ENCODE results near the gene UBE2E2. TPM values are rescaled to one million over a fixed set of nuclear protein-coding genes. Genes with fewer than 3 reads are reported as not detected.

Gene UBE2E2
- total RNA-seq, 2 donors from 2014 or later = 1.2 to 7.6 TPM

DNA sequence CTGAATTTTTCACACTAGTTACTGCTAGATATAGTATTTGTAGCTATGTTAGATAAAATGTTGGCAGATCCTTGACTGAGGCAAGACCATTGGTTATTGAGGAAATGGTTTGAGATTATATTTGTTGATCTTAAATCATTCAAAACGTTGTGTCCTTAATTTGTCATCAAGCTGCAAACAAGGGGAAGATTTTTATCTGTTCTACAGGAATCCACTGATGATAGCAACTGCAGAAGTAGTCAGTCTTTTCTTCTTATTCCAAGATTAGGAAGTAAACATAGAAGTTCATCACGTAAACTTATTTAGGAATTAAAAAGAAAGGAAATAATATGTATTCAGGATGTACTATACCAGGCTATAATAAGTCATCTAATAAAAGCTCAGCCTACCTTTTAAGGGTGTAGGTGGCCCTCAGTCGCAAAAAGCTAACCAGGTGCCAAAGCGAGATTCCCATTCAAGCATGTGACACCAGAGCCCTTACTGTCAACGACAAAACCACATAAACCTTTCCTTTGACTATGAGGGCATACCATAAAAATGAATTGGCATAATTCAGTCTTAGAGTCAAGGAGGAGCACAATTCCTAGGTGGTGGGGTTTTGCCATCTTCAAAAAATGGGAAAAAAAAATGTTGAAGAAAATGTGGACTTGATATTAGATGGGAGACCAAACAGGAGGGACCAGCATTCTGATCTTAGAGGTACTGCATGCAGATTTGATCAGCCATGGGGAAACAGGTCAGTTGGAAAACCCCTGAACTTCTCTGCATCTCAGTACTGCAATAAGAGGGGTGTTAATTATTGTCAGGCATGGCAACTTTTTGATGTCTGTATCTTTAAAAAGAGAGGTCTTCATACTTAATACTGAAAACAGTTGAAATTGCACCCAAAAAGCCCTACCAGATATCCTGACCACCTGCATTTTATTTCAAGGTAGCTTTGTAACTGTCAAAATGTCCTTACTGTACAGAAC lies 390.1 kb downstream of the UBE2E2 start:
- no peaks in the 10 kb centered on the region for H3K27me3 ChIP-seq
- no peaks in the 10 kb centered on the region for H3K4me1 ChIP-seq
- no peak overlapping the region for H3K9ac ChIP-seq (ENCODE audit: low read depth in 2 of 2, low read length in 2 of 2)
- TF ChIP-seq, protein P1, sequence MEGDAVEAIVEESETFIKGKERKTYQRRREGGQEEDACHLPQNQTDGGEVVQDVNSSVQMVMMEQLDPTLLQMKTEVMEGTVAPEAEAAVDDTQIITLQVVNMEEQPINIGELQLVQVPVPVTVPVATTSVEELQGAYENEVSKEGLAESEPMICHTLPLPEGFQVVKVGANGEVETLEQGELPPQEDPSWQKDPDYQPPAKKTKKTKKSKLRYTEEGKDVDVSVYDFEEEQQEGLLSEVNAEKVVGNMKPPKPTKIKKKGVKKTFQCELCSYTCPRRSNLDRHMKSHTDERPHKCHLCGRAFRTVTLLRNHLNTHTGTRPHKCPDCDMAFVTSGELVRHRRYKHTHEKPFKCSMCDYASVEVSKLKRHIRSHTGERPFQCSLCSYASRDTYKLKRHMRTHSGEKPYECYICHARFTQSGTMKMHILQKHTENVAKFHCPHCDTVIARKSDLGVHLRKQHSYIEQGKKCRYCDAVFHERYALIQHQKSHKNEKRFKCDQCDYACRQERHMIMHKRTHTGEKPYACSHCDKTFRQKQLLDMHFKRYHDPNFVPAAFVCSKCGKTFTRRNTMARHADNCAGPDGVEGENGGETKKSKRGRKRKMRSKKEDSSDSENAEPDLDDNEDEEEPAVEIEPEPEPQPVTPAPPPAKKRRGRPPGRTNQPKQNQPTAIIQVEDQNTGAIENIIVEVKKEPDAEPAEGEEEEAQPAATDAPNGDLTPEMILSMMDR (IDR thresholded peaks at IDR 0.05) = no peak
- H3K27ac ChIP-seq = no peak overlapping the region
- DNase-seq = no peak
- no peaks in the 10 kb centered on the region for H3K36me3 ChIP-seq
- intact Hi-C loops (cut with DNase I) = no loop called here
- H3K4me3 ChIP-seq = no peak overlapping the region
- H3K9me3 ChIP-seq = no peaks in the 10 kb centered on the region

GRCh38 chr3:23594066-23594465 lies 390.9 kb downstream of the UBE2E2 start:
- DNase-seq = no peak
- TF ChIP-seq, protein P1 (IDR thresholded peaks at IDR 0.05) = no peak
- H3K4me1 ChIP-seq = no peaks in the 10 kb centered on the region
- intact Hi-C loops (cut with DNase I) = no loop called here
- no peak overlapping the region for H3K4me3 ChIP-seq
- no peak overlapping the region for H3K9ac ChIP-seq (ENCODE audit: low read depth in 2 of 2, low read length in 2 of 2)
- no peaks in the 10 kb centered on the region for H3K9me3 ChIP-seq
- H3K27me3 ChIP-seq = no peaks in the 10 kb centered on the region
- H3K36me3 ChIP-seq = no peaks in the 10 kb centered on the region
- H3K27ac ChIP-seq = no peak overlapping the region

DNA sequence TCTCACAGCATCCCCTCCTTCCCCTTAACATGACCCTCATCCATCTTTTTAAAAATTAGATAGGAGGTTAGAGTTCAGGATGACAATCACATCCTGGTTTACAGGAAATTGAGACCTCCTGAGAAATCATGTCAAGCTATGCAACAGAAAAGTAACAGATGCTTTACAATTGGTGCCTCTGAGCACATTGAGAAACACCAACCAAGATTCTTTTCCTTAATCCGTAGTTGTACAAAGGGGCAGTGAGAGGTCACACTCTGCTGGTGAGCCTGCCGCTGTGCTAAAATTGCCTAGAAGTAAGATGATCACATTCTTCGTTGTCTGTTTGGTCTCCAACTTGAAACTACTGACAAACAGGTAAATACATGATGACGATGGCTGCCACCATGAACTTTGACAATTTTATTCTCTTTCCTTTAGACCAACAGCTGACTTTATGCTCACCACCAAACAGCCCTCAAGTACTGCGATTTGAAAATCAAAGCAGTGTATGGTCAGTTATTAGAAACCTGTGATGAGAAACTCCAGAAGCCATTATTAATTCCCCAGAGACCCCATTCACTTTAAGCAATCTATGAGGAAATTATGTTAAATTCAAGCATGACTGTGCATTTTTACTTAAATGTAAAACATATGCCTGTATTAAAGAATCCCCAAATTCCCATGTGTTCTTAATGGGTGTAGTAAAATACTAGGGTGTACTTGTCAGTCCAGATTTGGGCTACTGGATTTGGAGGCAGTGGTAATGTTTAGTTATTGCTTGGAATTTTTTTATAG lies 392.0 kb downstream of the UBE2E2 start:
- H3K9ac ChIP-seq (ENCODE audit: low read depth in 2 of 2, low read length in 2 of 2) = no peak overlapping the region
- no peaks in the 10 kb centered on the region for H3K36me3 ChIP-seq
- H3K27me3 ChIP-seq = no peaks in the 10 kb centered on the region
- no peak for DNase-seq
- TF ChIP-seq, protein P1 (IDR thresholded peaks at IDR 0.05) = no peak
- intact Hi-C loops (cut with DNase I) = no loop called here
- no peak overlapping the region for H3K27ac ChIP-seq
- no peaks in the 10 kb centered on the region for H3K9me3 ChIP-seq
- H3K4me1 ChIP-seq = no peaks in the 10 kb centered on the region
- H3K4me3 ChIP-seq = no peak overlapping the region

DNA sequence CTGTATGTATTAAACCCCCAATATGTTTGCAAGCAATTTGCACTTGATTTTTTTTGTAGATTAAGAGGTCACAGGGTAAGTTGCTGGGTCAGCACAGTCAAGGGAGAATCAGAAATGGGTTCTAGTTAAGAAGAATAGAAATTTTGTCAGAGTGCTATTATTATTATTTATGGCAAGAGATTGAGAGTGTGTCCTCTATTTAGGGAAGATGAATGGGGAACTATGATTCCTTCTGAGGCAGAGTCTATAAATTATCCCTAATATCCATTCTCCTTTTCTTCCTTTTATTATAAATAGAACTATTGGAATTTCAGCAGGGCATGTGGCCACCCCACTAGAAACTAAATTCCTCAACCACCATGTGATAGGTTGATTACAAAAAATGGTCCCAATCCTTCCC lies 392.7 kb downstream of the UBE2E2 start:
- Histone ChIP-seq H3K27ac (no peak overlapping the region), H3K4me1 (no peaks in the 10 kb centered on the region), H3K36me3 (no peaks in the 10 kb centered on the region), H3K4me3 (no peak overlapping the region), H3K27me3 (no peaks in the 10 kb centered on the region), H3K9ac (ENCODE audit: low read depth in 2 of 2, low read length in 2 of 2) (no peak overlapping the region), H3K9me3 (no peaks in the 10 kb centered on the region)
- intact Hi-C loops (cut with DNase I) = no loop called here
- TF ChIP-seq, protein P1 (IDR thresholded peaks at IDR 0.05) = no peak
- no peak for DNase-seq

GRCh38 chr3:23600167-23600871 lies 397.2 kb downstream of the UBE2E2 start:
- no peak for DNase-seq
- H3K9ac ChIP-seq (ENCODE audit: low read depth in 2 of 2, low read length in 2 of 2) = no peak overlapping the region
- H3K27ac ChIP-seq = no peak overlapping the region
- H3K4me3 ChIP-seq = no peak overlapping the region
- TF ChIP-seq, protein P1 (IDR thresholded peaks at IDR 0.05) = no peak
- intact Hi-C loops (cut with DNase I) = no loop called here
- H3K4me1 ChIP-seq = no peaks in the 10 kb centered on the region
- H3K9me3 ChIP-seq = no peaks in the 10 kb centered on the region
- no peaks in the 10 kb centered on the region for H3K27me3 ChIP-seq
- H3K36me3 ChIP-seq = no peaks in the 10 kb centered on the region
